ENCODE data around the gene C5.

DNA sequence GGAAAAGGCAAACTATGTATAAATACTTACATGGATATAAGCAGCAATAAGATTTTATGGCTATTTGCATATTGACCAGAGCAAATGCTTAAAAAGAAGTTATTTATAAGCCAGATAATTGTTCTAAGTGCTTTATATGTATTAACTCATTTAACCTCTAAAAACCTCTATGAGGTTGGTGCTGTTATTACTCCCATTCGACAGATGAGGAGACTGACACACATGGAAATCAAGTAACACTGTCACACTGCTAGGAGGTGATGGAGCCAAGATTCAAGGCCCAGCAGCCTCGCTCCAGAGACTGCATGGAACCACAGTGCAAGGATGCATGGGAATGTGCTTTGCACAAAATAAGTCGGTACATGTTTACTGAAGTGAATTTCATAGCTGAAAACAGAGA is 53.7 kb downstream of the C5 start:
- TF ChIP-seq, protein P1, sequence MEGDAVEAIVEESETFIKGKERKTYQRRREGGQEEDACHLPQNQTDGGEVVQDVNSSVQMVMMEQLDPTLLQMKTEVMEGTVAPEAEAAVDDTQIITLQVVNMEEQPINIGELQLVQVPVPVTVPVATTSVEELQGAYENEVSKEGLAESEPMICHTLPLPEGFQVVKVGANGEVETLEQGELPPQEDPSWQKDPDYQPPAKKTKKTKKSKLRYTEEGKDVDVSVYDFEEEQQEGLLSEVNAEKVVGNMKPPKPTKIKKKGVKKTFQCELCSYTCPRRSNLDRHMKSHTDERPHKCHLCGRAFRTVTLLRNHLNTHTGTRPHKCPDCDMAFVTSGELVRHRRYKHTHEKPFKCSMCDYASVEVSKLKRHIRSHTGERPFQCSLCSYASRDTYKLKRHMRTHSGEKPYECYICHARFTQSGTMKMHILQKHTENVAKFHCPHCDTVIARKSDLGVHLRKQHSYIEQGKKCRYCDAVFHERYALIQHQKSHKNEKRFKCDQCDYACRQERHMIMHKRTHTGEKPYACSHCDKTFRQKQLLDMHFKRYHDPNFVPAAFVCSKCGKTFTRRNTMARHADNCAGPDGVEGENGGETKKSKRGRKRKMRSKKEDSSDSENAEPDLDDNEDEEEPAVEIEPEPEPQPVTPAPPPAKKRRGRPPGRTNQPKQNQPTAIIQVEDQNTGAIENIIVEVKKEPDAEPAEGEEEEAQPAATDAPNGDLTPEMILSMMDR (conservative IDR thresholded peaks at IDR 0.05 in 1 of 2, IDR thresholded peaks at IDR 0.05 in 1 of 2; ENCODE audit: extremely low read depth in 1 of 2, insufficient read depth in 1 of 2, low read depth in 1 of 2, low read length in 2 of 2): no peak
- TF ChIP-seq EZH2 (IDR thresholded peaks at IDR 0.05; ENCODE audit: borderline replicate concordance, low read length): no peak
